GM12878 (cell line): Measurements from ENCODE around the gene TRUB1. TPM values are rescaled to one million over a fixed set of nuclear protein-coding genes. Genes with fewer than 3 reads are reported as not detected.

Experiments used
- ATAC-seq: fragments of 200-7000 bp; cut with Tn5 transposase; 3 replicates; pipeline ENCODE4 v1.9.1; 2020; ENCODE audit warnings: mild to moderate bottlenecking, moderate library complexity
- BruUV-seq: library from RNA; stranded (reverse); fragments of 400-500 nt; replicated peaks from 2 replicates; lab custom pipeline; 2021; lab: Mats Ljungman, UMichigan
- CTCF ChIA-PET: fragments of 300-600 bp; sonication (Branson Sonifier 250); formaldehyde crosslinking; extraction: SDS; loops from one replicate; lab custom pipeline; 2021; ENCODE audit warnings: inconsistent platforms; lab: Yijun Ruan, JAX
- POLR2A ChIA-PET: fragments of 350-600 bp; formaldehyde crosslinking; extraction: SDS; loops from one replicate; lab custom pipeline; 2021; ENCODE audit warnings: inconsistent platforms; lab: Charles Lee
- RAD21 ChIA-PET: fragments of 300-600 bp; sonication (Branson Sonifier 250); formaldehyde crosslinking; loops from one replicate; lab custom pipeline; 2023; ENCODE audit warnings: antibody characterized with exemption; ENCODE audit not compliant: unreplicated experiment; lab: Charles Lee
- SMC1A ChIA-PET: fragments of 300-600 bp; sonication (Branson Sonifier 250); formaldehyde crosslinking; loops from one replicate; lab custom pipeline; 2023; ENCODE audit not compliant: unreplicated experiment, uncharacterized antibody; lab: Charles Lee
- DNase-seq: peaks from one replicate; pipeline ENCODE4 v3.0.0-alpha.2; 2011; ENCODE audit warnings: low read depth, low spot score
- FAIRE-seq: peaks from 3 replicates; lab custom pipeline; 2011; peaks lifted over from hg19 to GRCh38; lab: Jason Lieb, UNC
- H2AFZ ChIP-seq: 2 replicates; pipeline ENCODE4 v1.6.0; 2011; ENCODE audit warnings: low read depth, low read length, control low read depth; ENCODE audit not compliant: control insufficient read depth
- H3K27ac ChIP-seq: 2 replicates; pipeline ENCODE4 v1.5.1; 2011; ENCODE audit warnings: control low read depth; ENCODE audit not compliant: control insufficient read depth, insufficient read depth
- H3K27me3 ChIP-seq, 2 experiments: replicated peaks in 1 of 2; 2 replicates each; pipeline versions ENCODE4 v1.6.0 to v1.6.1; 2011; ENCODE audit warnings: low read length in 1 of 2; ENCODE audit not compliant: control insufficient read depth in 2 of 2, insufficient read depth in 2 of 2
- H3K36me3 ChIP-seq, 2 experiments: 2 replicates each; pipeline ENCODE4 v1.5.1; 2011; ENCODE audit warnings: low read length in 1 of 2; ENCODE audit not compliant: control insufficient read depth in 2 of 2, insufficient read depth in 2 of 2
- H3K4me1 ChIP-seq: 2 replicates; pipeline ENCODE4 v1.6.1; 2011; ENCODE audit warnings: mild to moderate bottlenecking, low read length, moderate library complexity, mixed read lengths; ENCODE audit not compliant: control insufficient read depth, insufficient read depth
- H3K4me2 ChIP-seq: 2 replicates; pipeline ENCODE4 v1.6.0; 2011; ENCODE audit warnings: control low read depth; ENCODE audit not compliant: control insufficient read depth, insufficient read depth
- H3K4me3 ChIP-seq: fragments of 200-600 bp; sonication (generic); 2 replicates; pipeline ENCODE4 v1.5.1; 2016
- H3K79me2 ChIP-seq: 2 replicates; pipeline ENCODE4 v1.6.0; 2011; ENCODE audit warnings: low read length; ENCODE audit not compliant: control insufficient read depth, insufficient read depth
- H3K9ac ChIP-seq: 2 replicates; pipeline ENCODE4 v1.8.0; 2011; ENCODE audit warnings: low read length, control low read depth, mixed read lengths; ENCODE audit not compliant: control insufficient read depth, insufficient read depth
- H3K9me3 ChIP-seq: replicated peaks from 3 replicates; pipeline ENCODE4 v1.5.1; 2011; ENCODE audit warnings: mild to moderate bottlenecking, low read length; ENCODE audit not compliant: control insufficient read depth, insufficient read depth
- H4K20me1 ChIP-seq: 2 replicates; pipeline ENCODE4 v1.6.0; 2011; ENCODE audit not compliant: control insufficient read depth, insufficient read depth
- CTCF ChIP-seq, 3 experiments: IDR thresholded peaks in 2 of 3; conservative IDR thresholded peaks in 1 of 3; 2 replicates each; pipeline ENCODE4 v1.5.1; 2011; ENCODE audit warnings: low read depth in 3 of 3, low read length in 3 of 3, mild to moderate bottlenecking in 3 of 3, control low read depth in 2 of 3, moderate library complexity in 2 of 3, inconsistent platforms in 1 of 3, mixed read lengths in 1 of 3; ENCODE audit not compliant: control insufficient read depth in 2 of 3, insufficient read depth in 1 of 3; ENCODE audit errors: extremely low read depth in 1 of 3
- NFYA ChIP-seq: IDR thresholded peaks from 2 replicates; pipeline ENCODE4 v1.6.1; 2011; ENCODE audit warnings: low read depth, mild to moderate bottlenecking, low read length, improper control_type of control experiment, borderline replicate concordance
- RFX5 ChIP-seq: IDR thresholded peaks from 2 replicates; pipeline ENCODE4 v1.6.1; 2011; ENCODE audit warnings: low read depth, low read length, improper control_type of control experiment
- YY1 ChIP-seq: IDR thresholded peaks from 2 replicates; pipeline ENCODE4 v1.6.1; 2011; ENCODE audit warnings: low read depth, mild to moderate bottlenecking, low read length
- ZNF274 ChIP-seq: IDR thresholded peaks from one replicate; pipeline ENCODE4 v1.8.0; 2011; ENCODE audit not compliant: insufficient read length, insufficient read depth
- WGBS: methylation state at CpG from one replicate; pipeline ENCODE4 v1.1.6; 2016; ENCODE audit warnings: low lambda C conversion rate; ENCODE audit not compliant: insufficient replicate concordance, insufficient coverage; ENCODE audit errors: missing lambda C conversion rate; 5-methylcytosine and 5-hydroxymethylcytosine counted together
- in situ Hi-C: fragments of 300-500 bp; cut with MboI; formaldehyde crosslinking; loops from 9 replicates; pipeline ENCODE4 v1.14.3; 2018; ENCODE audit warnings: mixed read lengths
- intact Hi-C: fragments of 100-400 bp; cut with micrococcal nuclease; formaldehyde crosslinking; loops from one replicate; pipeline ENCODE4 v1.14.2; 2022; ENCODE audit not compliant: unreplicated experiment
- polyA plus RNA-seq, 11 experiments: library from polyadenylated mRNA; depleted of rRNA in 4 of 11; unstranded in 6 of 11; stranded (reverse) in 5 of 11; fragments of >200 nt; fragmentation: Nextera tagmentation in 4 of 11; fragmentation: Illumina TruSeq in 1 of 11; extraction: Ambion mirVana in 4 of 11; extraction: Trizol in 1 of 11; gene quantifications; 1 replicate in 1 of 11; 2 replicates in 10 of 11; pipeline versions ENCODE4 v1.2.1 to v1.2.3, GENCODE V29; 2011 to 2016; ENCODE audit warnings: inconsistent platforms in 2 of 11, missing spikeins in 2 of 11, low read depth in 1 of 11
- total RNA-seq, 4 experiments: library from RNA; depleted of rRNA in 3 of 4; stranded (reverse); fragments of >200 nt in 3 of 4; fragmentation: Illumina TruSeq in 1 of 4; extraction: Trizol in 1 of 4; gene quantifications; 2 replicates each; pipeline versions ENCODE4 v1.2.1 to v1.2.3, GENCODE V29; 2013 to 2021

Gene TRUB1
- total and polyA plus RNA-seq, 10 of the 15 experiments (the other 5 are each of a cell fraction or from before 2014, with no cell fraction given), result 8.1 to 24.0 (median 15.9) TPM

- H4K20me1 ChIP-seq, result no peaks in the 10 kb centered on the region
- 86% methylated on average over 6 of the region's 6 CpGs for WGBS
- FAIRE-seq, result no peak
Observed at GRCh38 chr10:114995468-114996247, 57.7 kb downstream of the TRUB1 start.

More at GRCh38 chr10:114995468-114996247, 57.7 kb downstream of the TRUB1 start:
- Histone ChIP-seq H3K27ac (no peak overlapping the region), H3K4me2 (no peak overlapping the region), H3K9ac (no peak overlapping the region), H3K9me3 (no peaks in the 10 kb centered on the region), H3K79me2 (no peaks in the 10 kb centered on the region), H3K27me3 (no peaks in the 10 kb centered on the region), H3K36me3 (no peaks in the 10 kb centered on the region), H3K4me1 (no peaks in the 10 kb centered on the region), H2AFZ (no peak overlapping the region), H3K4me3 (no peak overlapping the region)
- no TSS peak for BruUV-seq
- intact Hi-C loops, result no loop called here
- CTCF ChIA-PET, result interaction anchor here (1.3 kb wide), 1 partner anchor 23 kb away, joined by 3 read pairs; no protein-coding TSS in a partner anchor
- RAD21 ChIA-PET, result no interaction called here
- SMC1A ChIA-PET, result no interaction called here
- TF ChIP-seq NFYA (no peak), YY1 (no peak), ZNF274 (no peak), CTCF (IDR thresholded peaks at IDR 0.05 in 2 of 3, conservative IDR thresholded peaks at IDR 0.05 in 1 of 3; ENCODE audit: control insufficient read depth in 2 of 3, extremely low read depth in 1 of 3, insufficient read depth in 1 of 3, low read depth in 3 of 3, low read length in 3 of 3) (no peak), RFX5 (no peak)
- POLR2A ChIA-PET, result no interaction called here
- DNase-seq (no peak), ATAC-seq (no peak)
- in situ Hi-C loops, result no loop called here
